Hepatocyte (in vitro differentiated cells): ENCODE results near the gene CHD9. TPM values are rescaled to one million over a fixed set of nuclear protein-coding genes. Genes with fewer than 3 reads are reported as not detected.

Experiments used
- DNase-seq: peaks from one replicate; pipeline ENCODE4 v3.0.0-alpha.2; 2016; ENCODE audit warnings: low spot score
- H2AFZ ChIP-seq: fragments of 200-600 bp; sonication (generic); 2 replicates; pipeline ENCODE4 v1.6.0; 2016; ENCODE audit warnings: antibody characterized with exemption, mild to moderate bottlenecking
- H3K27ac ChIP-seq: fragments of 200-600 bp; sonication (generic); 2 replicates; pipeline ENCODE4 v1.5.1; 2016; ENCODE audit warnings: mild to moderate bottlenecking
- H3K27me3 ChIP-seq: fragments of 200-600 bp; sonication (generic); 2 replicates; pipeline ENCODE4 v1.6.1; 2016
- H3K36me3 ChIP-seq: fragments of 200-600 bp; sonication (generic); replicated peaks from 2 replicates; pipeline ENCODE4 v1.5.1; 2016; ENCODE audit warnings: low read depth; ENCODE audit not compliant: insufficient read depth
- H3K4me1 ChIP-seq: fragments of 200-600 bp; sonication (generic); 2 replicates; pipeline ENCODE4 v1.5.1; 2016; ENCODE audit warnings: mild to moderate bottlenecking, moderate library complexity; ENCODE audit not compliant: insufficient read depth
- H3K4me2 ChIP-seq: fragments of 200-600 bp; sonication (generic); 2 replicates; pipeline ENCODE4 v1.6.0; 2016
- H3K4me3 ChIP-seq: fragments of 200-600 bp; sonication (generic); 2 replicates; pipeline ENCODE4 v1.5.1; 2016; ENCODE audit warnings: mild to moderate bottlenecking
- H3K79me2 ChIP-seq: fragments of 200-600 bp; sonication (generic); 2 replicates; pipeline ENCODE4 v1.6.0; 2017; ENCODE audit warnings: mild to moderate bottlenecking
- H3K9me2 ChIP-seq: fragments of 200-600 bp; sonication (generic); replicated peaks from 2 replicates; pipeline ENCODE4 v1.6.0; 2017; ENCODE audit warnings: mild to moderate bottlenecking; ENCODE audit not compliant: insufficient read depth
- H3K9me3 ChIP-seq: fragments of 200-600 bp; sonication (generic); 2 replicates; pipeline ENCODE4 v1.5.1; 2016; ENCODE audit warnings: low read depth, mild to moderate bottlenecking
- H4K20me1 ChIP-seq: fragments of 200-600 bp; sonication (generic); 2 replicates; pipeline ENCODE4 v1.6.0; 2016; ENCODE audit warnings: mild to moderate bottlenecking; ENCODE audit not compliant: insufficient read depth, poor library complexity, severe bottlenecking
- CTCF ChIP-seq: fragments of 200-600 bp; sonication (generic); IDR thresholded peaks from 2 replicates; pipeline ENCODE4 v1.5.1; 2016; ENCODE audit warnings: antibody characterized with exemption, mild to moderate bottlenecking; ENCODE audit not compliant: poor library complexity
- EZH2 ChIP-seq: fragments of 200-600 bp; sonication (generic); IDR thresholded peaks from 2 replicates; pipeline ENCODE4 v1.6.1; 2016; ENCODE audit warnings: antibody characterized with exemption, mild to moderate bottlenecking, borderline replicate concordance
- EZH2phosphoT487 ChIP-seq: fragments of 200-600 bp; sonication (generic); IDR thresholded peaks from one replicate; pipeline ENCODE4 v1.6.1; 2018; ENCODE audit warnings: antibody characterized with exemption, mild to moderate bottlenecking, low read depth, moderate library complexity; ENCODE audit not compliant: unreplicated experiment, severe bottlenecking
- WGBS: methylation state at CpG from one replicate; pipeline ENCODE4 v1.1.6; 2016; ENCODE audit warnings: low lambda C conversion rate; ENCODE audit errors: missing lambda C conversion rate; 5-methylcytosine and 5-hydroxymethylcytosine counted together
- polyA plus RNA-seq: library from polyadenylated mRNA; unstranded; fragments of >200 nt; fragmentation: Nextera tagmentation; extraction: Ambion mirVana; gene quantifications from 2 replicates; pipeline ENCODE4 v1.2.1, GENCODE V29; 2016
- total RNA-seq: library from RNA; depleted of rRNA; stranded (reverse); fragments of >200 nt; gene quantifications from 2 replicates; pipeline ENCODE4 v1.2.3, GENCODE V29; 2014

The CHD9 gene
- total and polyA plus RNA-seq, 2 experiments from 2014 or later, result 54.9 to 68.2 TPM

DNA sequence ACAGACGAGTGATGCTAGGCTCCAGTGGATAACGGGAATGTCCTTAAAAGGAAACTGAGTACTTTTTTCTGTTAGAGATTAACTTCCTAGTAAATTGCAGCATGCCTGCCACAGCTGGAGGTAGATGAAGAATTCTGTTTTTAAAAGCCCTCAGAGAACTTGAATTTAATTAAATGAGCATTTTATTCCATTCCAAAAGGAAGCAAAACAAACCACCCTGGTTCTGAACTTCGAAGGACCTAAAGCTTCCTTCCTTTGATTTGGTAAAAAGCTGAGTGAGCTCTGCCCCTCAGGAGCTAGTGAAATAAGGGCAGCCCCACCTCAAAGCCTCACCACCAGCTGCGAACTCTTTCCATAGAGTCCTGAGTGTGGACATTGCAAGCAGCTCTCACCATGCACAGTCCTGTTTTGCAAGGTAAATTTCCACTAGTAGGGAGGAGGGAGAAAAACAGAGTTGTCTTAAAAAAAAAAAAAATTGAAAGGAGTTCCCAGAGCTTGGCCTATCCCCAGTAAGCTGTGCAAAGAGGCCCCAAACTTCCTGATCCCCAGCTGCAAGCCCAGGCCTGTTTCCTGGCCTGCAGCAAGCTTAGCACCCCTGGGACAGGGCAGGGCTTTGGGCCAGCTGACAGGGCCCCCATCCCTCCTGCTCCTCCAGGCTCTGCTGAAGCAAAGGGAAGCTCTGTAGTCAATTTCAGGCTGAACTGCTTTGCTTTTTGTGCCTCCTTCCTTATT lies 13.3 kb upstream of the CHD9 start:
- 27% methylated on average over 4 of the region's 4 CpGs for WGBS
- Histone ChIP-seq H3K4me1 (peaks cover 47% of the 10 kb centered on the region), H3K9me2 (no peaks in the 10 kb centered on the region), H3K27me3 (no peaks in the 10 kb centered on the region), H3K4me2 (peak overlapping the region; percentile 62), H3K9me3 (no peaks in the 10 kb centered on the region), H4K20me1 (no peaks in the 10 kb centered on the region), H3K79me2 (no peaks in the 10 kb centered on the region), H3K27ac (peak overlapping the region; percentile 92), H2AFZ (peak overlapping the region; percentile 8), H3K4me3 (no peak overlapping the region), H3K36me3 (no peaks in the 10 kb centered on the region)
- TF ChIP-seq CTCF (no peak), EZH2 (no peak), EZH2phosphoT487 (no peak)
- peak; percentile 62 for DNase-seq

DNA sequence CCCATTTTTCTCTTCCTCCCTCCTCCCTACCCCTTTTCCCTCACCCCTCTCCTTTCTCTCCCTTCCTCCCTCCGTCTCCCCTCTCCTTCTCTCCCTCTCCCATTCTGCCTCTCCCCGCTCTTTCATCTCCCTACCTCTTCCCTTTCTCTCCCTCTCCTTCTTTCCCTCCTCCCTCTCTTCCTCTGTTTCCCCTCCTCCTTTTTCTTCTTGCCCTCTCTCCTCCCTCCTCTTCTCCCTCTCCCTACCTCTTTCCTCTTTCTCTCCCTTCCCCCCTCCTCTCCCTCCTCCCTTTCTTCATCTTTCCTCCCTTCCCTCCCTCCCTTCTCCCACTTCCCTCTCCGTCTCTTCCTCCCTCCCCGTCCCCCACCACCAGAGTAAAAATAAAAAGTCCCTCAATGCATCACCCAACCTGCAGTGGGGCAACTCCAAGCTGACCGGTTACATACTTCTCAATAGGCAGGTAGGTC lies 12.5 kb upstream of the CHD9 start:
- no peak for DNase-seq
- Histone ChIP-seq H3K4me3 (no peak overlapping the region), H2AFZ (peak overlapping the region; percentile 8), H3K79me2 (no peaks in the 10 kb centered on the region), H3K4me1 (peaks cover 47% of the 10 kb centered on the region), H3K4me2 (peak overlapping the region; percentile 62), H3K9me2 (no peaks in the 10 kb centered on the region), H3K27me3 (no peaks in the 10 kb centered on the region), H3K36me3 (no peaks in the 10 kb centered on the region), H3K27ac (peak overlapping the region; percentile 92), H3K9me3 (no peaks in the 10 kb centered on the region), H4K20me1 (no peaks in the 10 kb centered on the region)
- TF ChIP-seq CTCF, result no peak
- TF ChIP-seq EZH2phosphoT487, result no peak
- no peak for TF ChIP-seq EZH2
- 60% methylated on average over 3 of the region's 5 CpGs for WGBS

DNA sequence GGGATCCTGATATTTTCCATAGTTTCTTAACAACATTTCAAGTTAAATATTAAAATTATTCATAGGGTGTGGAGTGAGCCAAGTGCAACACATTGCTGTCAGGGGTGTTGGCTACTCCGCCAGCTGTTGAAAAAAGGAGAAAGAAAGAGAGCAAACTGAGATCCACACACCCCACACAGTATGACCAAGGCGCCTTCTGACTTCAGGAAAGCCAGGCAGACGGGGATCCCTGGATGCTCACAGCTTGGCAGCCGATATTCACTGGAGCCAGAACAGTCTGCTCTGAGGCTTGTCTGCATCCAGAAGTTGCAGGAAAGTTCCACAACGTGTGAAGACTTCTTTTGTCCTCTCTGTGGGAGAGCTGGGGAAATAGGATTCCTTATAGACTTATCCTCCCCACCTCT lies 11.4 kb upstream of the CHD9 start:
- Histone ChIP-seq H3K9me2 (no peaks in the 10 kb centered on the region), H2AFZ (peak overlapping the region; percentile 42), H3K4me2 (peak overlapping the region; percentile 62), H3K4me1 (peaks cover 47% of the 10 kb centered on the region), H3K36me3 (no peaks in the 10 kb centered on the region), H3K27ac (peak overlapping the region; percentile 92), H3K79me2 (no peaks in the 10 kb centered on the region), H3K9me3 (no peaks in the 10 kb centered on the region), H3K27me3 (no peaks in the 10 kb centered on the region), H3K4me3 (no peak overlapping the region), H4K20me1 (no peaks in the 10 kb centered on the region)
- WGBS, result 50% methylated on average over 5 of the region's 5 CpGs
- TF ChIP-seq CTCF (no peak), EZH2 (no peak), EZH2phosphoT487 (no peak)
- peak; percentile 32 for DNase-seq
